HepG2 (cell line): Measurements from ENCODE around the gene CD8A.

Experiments
- CENPX ChIP-seq: sonication (generic); formaldehyde crosslinking; IDR thresholded peaks from 2 replicates; pipeline ENCODE4 v1.9.0; 2021; ENCODE audit warnings: mild to moderate bottlenecking, missing genetic modification reagents, moderate library complexity
- ELF1 ChIP-seq: sonication (generic); formaldehyde crosslinking; IDR thresholded peaks from 2 replicates; pipeline ENCODE4 v1.4.0; 2020; ENCODE audit warnings: missing genetic modification reagents
- PRPF4 ChIP-seq: fragments of 200-400 bp; formaldehyde crosslinking; IDR thresholded peaks from 2 replicates; pipeline ENCODE4 v1.6.1; 2016; ENCODE audit warnings: low read length, low read depth; ENCODE audit not compliant: poor library complexity, severe bottlenecking
- RNF2 ChIP-seq: fragments of 450-650 bp; conservative IDR thresholded peaks from 2 replicates; pipeline ENCODE4 v1.6.1; 2016; ENCODE audit warnings: low read depth
- TF ChIP-seq, protein P1 (sequence below): sonication (generic); formaldehyde crosslinking; IDR thresholded peaks from 2 replicates; pipeline ENCODE4 v1.5.0; 2020; ENCODE audit warnings: mild to moderate bottlenecking, missing genetic modification reagents, moderate library complexity

DNA sequence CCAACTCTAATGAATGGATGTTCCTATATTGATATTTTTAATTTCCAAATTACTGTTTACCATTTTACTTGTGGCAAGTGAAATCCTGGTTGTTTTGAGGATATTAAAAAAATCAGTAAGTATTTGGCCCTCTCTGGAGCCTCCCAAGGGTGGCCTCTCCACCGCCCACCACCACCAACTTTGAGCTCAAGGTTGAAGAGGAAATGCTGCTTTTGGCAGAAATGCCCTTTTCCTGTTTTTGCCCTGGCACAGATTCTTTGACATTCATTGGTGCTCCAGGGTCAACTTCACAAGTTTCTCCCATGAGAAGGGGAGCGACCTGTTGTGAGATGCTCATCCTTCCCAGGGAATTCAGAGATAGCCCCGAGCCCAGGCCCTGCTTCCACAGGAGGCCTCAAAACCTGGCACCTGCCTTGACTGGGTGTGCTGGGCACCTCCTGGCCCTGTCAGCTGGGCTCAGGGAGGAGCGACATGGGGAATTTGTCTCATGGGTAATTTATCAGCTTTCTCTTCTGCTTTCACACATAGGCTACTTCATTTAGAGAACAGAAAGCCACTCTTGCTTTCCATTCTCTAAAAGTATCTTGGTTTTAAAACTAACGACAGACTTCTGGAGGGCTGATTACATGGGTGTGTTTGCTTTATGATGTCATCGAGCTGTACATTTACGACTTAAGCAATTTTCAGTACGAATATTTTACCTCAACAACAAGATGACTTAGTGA is 6.9 kb downstream of the CD8A start:
- TF ChIP-seq PRPF4 = no peak
- no peak for TF ChIP-seq RNF2
- no peak for TF ChIP-seq CENPX (CRISPR knock-in tag)
- TF ChIP-seq ELF1 (CRISPR knock-in tag) = no peak
- TF ChIP-seq, protein P1, sequence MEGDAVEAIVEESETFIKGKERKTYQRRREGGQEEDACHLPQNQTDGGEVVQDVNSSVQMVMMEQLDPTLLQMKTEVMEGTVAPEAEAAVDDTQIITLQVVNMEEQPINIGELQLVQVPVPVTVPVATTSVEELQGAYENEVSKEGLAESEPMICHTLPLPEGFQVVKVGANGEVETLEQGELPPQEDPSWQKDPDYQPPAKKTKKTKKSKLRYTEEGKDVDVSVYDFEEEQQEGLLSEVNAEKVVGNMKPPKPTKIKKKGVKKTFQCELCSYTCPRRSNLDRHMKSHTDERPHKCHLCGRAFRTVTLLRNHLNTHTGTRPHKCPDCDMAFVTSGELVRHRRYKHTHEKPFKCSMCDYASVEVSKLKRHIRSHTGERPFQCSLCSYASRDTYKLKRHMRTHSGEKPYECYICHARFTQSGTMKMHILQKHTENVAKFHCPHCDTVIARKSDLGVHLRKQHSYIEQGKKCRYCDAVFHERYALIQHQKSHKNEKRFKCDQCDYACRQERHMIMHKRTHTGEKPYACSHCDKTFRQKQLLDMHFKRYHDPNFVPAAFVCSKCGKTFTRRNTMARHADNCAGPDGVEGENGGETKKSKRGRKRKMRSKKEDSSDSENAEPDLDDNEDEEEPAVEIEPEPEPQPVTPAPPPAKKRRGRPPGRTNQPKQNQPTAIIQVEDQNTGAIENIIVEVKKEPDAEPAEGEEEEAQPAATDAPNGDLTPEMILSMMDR (CRISPR knock-in tag) = no peak
